Epithelial cell of proximal tubule (primary cell): ENCODE data around the gene INPP5A. TPM values are rescaled to one million over a fixed set of nuclear protein-coding genes. Genes with fewer than 3 reads are reported as not detected.
A peak's percentile ranks its signal among the peaks of the same experiment; 100 is the strongest.

Experiments used
- DNase-seq: peaks from one replicate; pipeline ENCODE4 v3.0.0-alpha.2; 2011; ENCODE audit warnings: low read depth
- H3K4me3 ChIP-seq: 2 replicates; pipeline ENCODE4 v1.5.1; 2011; ENCODE audit warnings: low read depth, mild to moderate bottlenecking, low read length
- CTCF ChIP-seq: conservative IDR thresholded peaks from 2 replicates; pipeline ENCODE4 v1.5.1; 2012; ENCODE audit warnings: low read depth, mild to moderate bottlenecking, low read length
- total RNA-seq: library from RNA; depleted of rRNA; stranded (reverse); fragments of >200 nt; gene quantifications from 2 replicates; pipeline ENCODE4 v1.2.3, GENCODE V29; 2015

INPP5A gene
- total RNA-seq, 1 donor from 2014 or later, result 30.4 TPM

GRCh38 chr10:132532179-132532578 lies 5.4 kb upstream of the INPP5A start:
- TF ChIP-seq CTCF, result no peak
- no peak for DNase-seq
- H3K4me3 ChIP-seq, result no peak overlapping the region

GRCh38 chr10:132532749-132533560 lies 4.6 kb upstream of the INPP5A start:
- peak; percentile 62 for DNase-seq
- no peak for TF ChIP-seq CTCF
- no peak overlapping the region for H3K4me3 ChIP-seq

- no peak for DNase-seq
- TF ChIP-seq CTCF, result no peak
Measured at GRCh38 chr10:132533571-132534260, 3.9 kb upstream of the INPP5A start.

GRCh38 chr10:132534391-132535064 lies 3.1 kb upstream of the INPP5A start:
- no peak overlapping the region for H3K4me3 ChIP-seq
- no peak for TF ChIP-seq CTCF
- DNase-seq, result no peak

More at GRCh38 chr10:132533571-132534260, 3.9 kb upstream of the INPP5A start:
- no peak overlapping the region for H3K4me3 ChIP-seq

- no peak for TF ChIP-seq CTCF
- H3K4me3 ChIP-seq, result no peak overlapping the region
- no peak for DNase-seq
Measured at GRCh38 chr10:132535065-132535651, 2.4 kb upstream of the INPP5A start.

GRCh38 chr10:132536241-132536876 lies 1.2 kb upstream of the INPP5A start:
- DNase-seq, result no peak

More at GRCh38 chr10:132536241-132536876, 1.2 kb upstream of the INPP5A start:
- H3K4me3 ChIP-seq, result peak overlapping the region; percentile 77
- no peak for TF ChIP-seq CTCF
